Mesothelial cell of epicardium (in vitro differentiated cells): ENCODE measurements around the gene SH3RF3. TPM values are rescaled to one million over a fixed set of nuclear protein-coding genes. Genes with fewer than 3 reads are reported as not detected.

ENCODE experiments used
- DNase-seq, 2 experiments: peaks; one replicate each; pipeline ENCODE4 v3.0.0; 2021; ENCODE audit warnings: low spot score in 2 of 2; ENCODE audit not compliant: unreplicated experiment in 2 of 2
- H3K27ac Mint-ChIP-seq: 2 replicates; pipeline ENCODE4 v1.8.0; 2021; ENCODE audit warnings: mixed read lengths
- H3K27me3 Mint-ChIP-seq: 2 replicates; pipeline ENCODE4 v1.8.0; 2021; ENCODE audit warnings: low read depth, mixed read lengths
- H3K36me3 Mint-ChIP-seq: 2 replicates; pipeline ENCODE4 v1.8.0; 2021; ENCODE audit warnings: mixed read lengths
- H3K4me1 Mint-ChIP-seq: 2 replicates; pipeline ENCODE4 v1.8.0; 2021; ENCODE audit warnings: mixed read lengths
- H3K4me3 Mint-ChIP-seq: 2 replicates; pipeline ENCODE4 v1.8.0; 2021; ENCODE audit warnings: mild to moderate bottlenecking, moderate library complexity, mixed read lengths
- H3K9me3 Mint-ChIP-seq: 2 replicates; pipeline ENCODE4 v1.8.0; 2021; ENCODE audit warnings: mixed read lengths
- total RNA-seq: library from RNA; stranded (reverse); gene quantifications from 3 replicates; pipeline ENCODE4 v1.2.1, GENCODE V29; 2021
- TF ChIP-seq, protein P1 (sequence below): fragments of 200-600 bp; sonication (generic); IDR thresholded peaks from one replicate; pipeline ENCODE4 v1.5.0; 2021; ENCODE audit warnings: antibody characterized with exemption; ENCODE audit not compliant: unreplicated experiment

Gene SH3RF3
- total RNA-seq, 1 donor from 2014 or later = 2.7 TPM

DNA sequence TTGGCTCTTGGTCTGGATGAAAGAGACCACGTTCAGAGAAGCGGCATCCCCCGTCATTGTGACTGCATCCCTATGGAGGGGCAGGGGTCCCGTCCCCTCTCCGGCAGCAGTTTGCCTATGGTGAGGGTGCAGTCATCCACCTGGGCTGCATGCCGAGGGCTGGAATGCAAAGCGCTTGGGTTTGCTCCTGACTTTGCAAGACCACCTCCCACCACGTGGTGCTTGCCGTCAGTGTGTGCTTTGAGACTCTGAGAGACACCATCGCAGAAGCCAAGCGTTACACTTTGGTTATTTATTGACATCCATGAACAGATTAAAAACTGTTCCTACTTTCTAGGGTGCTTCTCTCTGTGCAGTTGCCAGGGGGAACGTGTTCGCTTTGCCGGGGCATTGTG, 59.5 kb downstream of the SH3RF3 start:
- H3K9me3 Mint-ChIP-seq = no peaks in the 10 kb centered on the region

GRCh38 chr2:109188898-109189297, 59.9 kb downstream of the SH3RF3 start:
- DNase-seq = no peak
- Mint-ChIP-seq H3K9me3 (no peaks in the 10 kb centered on the region), H3K36me3 (no peaks in the 10 kb centered on the region), H3K27me3 (peaks cover 30% of the 10 kb centered on the region), H3K4me3 (no peak overlapping the region), H3K27ac (no peak overlapping the region), H3K4me1 (peaks cover 10% of the 10 kb centered on the region)
- TF ChIP-seq, protein P1, sequence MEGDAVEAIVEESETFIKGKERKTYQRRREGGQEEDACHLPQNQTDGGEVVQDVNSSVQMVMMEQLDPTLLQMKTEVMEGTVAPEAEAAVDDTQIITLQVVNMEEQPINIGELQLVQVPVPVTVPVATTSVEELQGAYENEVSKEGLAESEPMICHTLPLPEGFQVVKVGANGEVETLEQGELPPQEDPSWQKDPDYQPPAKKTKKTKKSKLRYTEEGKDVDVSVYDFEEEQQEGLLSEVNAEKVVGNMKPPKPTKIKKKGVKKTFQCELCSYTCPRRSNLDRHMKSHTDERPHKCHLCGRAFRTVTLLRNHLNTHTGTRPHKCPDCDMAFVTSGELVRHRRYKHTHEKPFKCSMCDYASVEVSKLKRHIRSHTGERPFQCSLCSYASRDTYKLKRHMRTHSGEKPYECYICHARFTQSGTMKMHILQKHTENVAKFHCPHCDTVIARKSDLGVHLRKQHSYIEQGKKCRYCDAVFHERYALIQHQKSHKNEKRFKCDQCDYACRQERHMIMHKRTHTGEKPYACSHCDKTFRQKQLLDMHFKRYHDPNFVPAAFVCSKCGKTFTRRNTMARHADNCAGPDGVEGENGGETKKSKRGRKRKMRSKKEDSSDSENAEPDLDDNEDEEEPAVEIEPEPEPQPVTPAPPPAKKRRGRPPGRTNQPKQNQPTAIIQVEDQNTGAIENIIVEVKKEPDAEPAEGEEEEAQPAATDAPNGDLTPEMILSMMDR = no peak

More for the DNA sequence above, 59.5 kb downstream of the SH3RF3 start:
- DNase-seq = no peak
- no peak overlapping the region for H3K27ac Mint-ChIP-seq
- no peak overlapping the region for H3K4me3 Mint-ChIP-seq
- peaks cover 28% of the 10 kb centered on the region for H3K27me3 Mint-ChIP-seq
- peaks cover 10% of the 10 kb centered on the region for H3K4me1 Mint-ChIP-seq
- H3K36me3 Mint-ChIP-seq = no peaks in the 10 kb centered on the region
- TF ChIP-seq, protein P1 = no peak

DNA sequence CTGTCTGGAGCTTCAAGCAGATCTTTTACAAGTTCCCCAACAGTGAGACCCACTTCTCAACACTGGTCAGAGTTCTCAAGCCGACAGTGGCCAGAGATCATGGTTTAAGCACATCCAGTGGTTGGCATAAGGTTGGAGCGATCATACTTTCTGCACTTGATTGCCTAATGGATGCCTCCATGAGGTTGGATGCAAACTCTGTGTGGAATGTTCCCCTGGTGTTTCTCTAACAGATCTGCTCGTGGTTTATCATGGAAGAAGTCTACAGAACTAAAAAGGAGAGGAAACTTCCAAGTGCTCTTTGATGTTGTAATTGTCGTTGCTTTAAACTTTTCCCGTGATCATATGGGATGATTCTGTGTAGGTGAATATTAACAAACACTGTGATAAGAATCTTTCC, 60.7 kb downstream of the SH3RF3 start:
- no peaks in the 10 kb centered on the region for H3K9me3 Mint-ChIP-seq
- no peak overlapping the region for H3K4me3 Mint-ChIP-seq
- H3K27ac Mint-ChIP-seq = no peak overlapping the region
- peaks cover 29% of the 10 kb centered on the region for H3K27me3 Mint-ChIP-seq
- H3K36me3 Mint-ChIP-seq = no peaks in the 10 kb centered on the region
- peaks cover 10% of the 10 kb centered on the region for H3K4me1 Mint-ChIP-seq
- no peak for DNase-seq
- TF ChIP-seq, protein P1 = no peak

GRCh38 chr2:109193807-109194619, 65.0 kb downstream of the SH3RF3 start:
- Mint-ChIP-seq H3K9me3 (no peaks in the 10 kb centered on the region), H3K27ac (no peak overlapping the region), H3K4me3 (no peak overlapping the region), H3K36me3 (no peaks in the 10 kb centered on the region), H3K4me1 (no peaks in the 10 kb centered on the region), H3K27me3 (peaks cover 21% of the 10 kb centered on the region)
- TF ChIP-seq, protein P1 = no peak
- no peak for DNase-seq

DNA sequence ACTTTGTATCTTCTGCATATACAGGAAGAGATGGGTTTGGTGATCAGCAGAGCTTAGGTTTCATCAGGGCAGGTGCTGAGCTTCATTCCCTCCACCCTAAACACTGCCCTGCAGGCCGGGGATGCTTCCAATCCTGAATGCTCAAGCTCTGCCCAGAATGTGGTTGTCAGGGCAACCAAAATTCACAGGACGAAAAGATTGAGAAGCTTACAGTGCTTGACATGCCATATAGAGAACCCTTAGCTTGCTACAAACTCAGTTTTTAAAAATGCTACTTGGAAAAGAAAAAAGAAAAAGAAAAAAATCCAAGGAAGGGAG, 65.6 kb downstream of the SH3RF3 start:
- no peaks in the 10 kb centered on the region for H3K4me1 Mint-ChIP-seq
- H3K4me3 Mint-ChIP-seq = no peak overlapping the region
- DNase-seq = no peak
- no peak overlapping the region for H3K27ac Mint-ChIP-seq
- TF ChIP-seq, protein P1 = no peak
- no peaks in the 10 kb centered on the region for H3K36me3 Mint-ChIP-seq
- no peaks in the 10 kb centered on the region for H3K9me3 Mint-ChIP-seq
- H3K27me3 Mint-ChIP-seq = peaks cover 20% of the 10 kb centered on the region
